Stimulated activated naive CD8-positive, alpha-beta T cell treated with anti-CD3 and anti-CD28 coated beads, Interleukin-15, amount 100 ng/mL, for 72 hours (primary cell): Measurements from ENCODE around the gene INSYN1.

ENCODE experiments used
- ATAC-seq: fragments of 150-1000 bp; cut with Tn5 transposase; 2 replicates; pipeline ENCODE4 v1.10.0; 2021; ENCODE audit warnings: mild to moderate bottlenecking, moderate library complexity
- DNase-seq, 2 donors: peaks; one replicate each; pipeline ENCODE4 v3.0.0; 2021 to 2022
- H3K27ac Mint-ChIP-seq, 2 donors: one replicate each; pipeline ENCODE4 v1.8.0; 2022; ENCODE audit warnings: mild to moderate bottlenecking in 2 of 2, mixed read lengths in 2 of 2, moderate library complexity in 2 of 2
- H3K27me3 Mint-ChIP-seq: one replicate; pipeline ENCODE4 v1.8.0; 2022; ENCODE audit warnings: mixed read lengths
- H3K4me1 Mint-ChIP-seq: one replicate; pipeline ENCODE4 v1.8.0; 2022; ENCODE audit warnings: mild to moderate bottlenecking, mixed read lengths
- H3K4me3 Mint-ChIP-seq, 2 donors: one replicate each; pipeline ENCODE4 v1.8.0; 2022; ENCODE audit warnings: mild to moderate bottlenecking in 2 of 2, mixed read lengths in 2 of 2, moderate library complexity in 1 of 2
- H3K9me3 Mint-ChIP-seq, 2 donors: one replicate each; pipeline ENCODE4 v1.8.0; 2022; ENCODE audit warnings: mixed read lengths in 2 of 2

INSYN1 gene

GRCh38 chr15:73756947-73757513 lies 3.9 kb upstream of the INSYN1 start:
- ATAC-seq, result no peak
- H3K9me3 Mint-ChIP-seq, result no peaks in the 10 kb centered on the region
- H3K27me3 Mint-ChIP-seq, result peaks cover 33% of the 10 kb centered on the region
- no peaks in the 10 kb centered on the region for H3K4me1 Mint-ChIP-seq
- H3K4me3 Mint-ChIP-seq, result no peak overlapping the region
- no peak for DNase-seq
- no peak overlapping the region for H3K27ac Mint-ChIP-seq

- Mint-ChIP-seq H3K27ac (no peak overlapping the region), H3K27me3 (peaks cover 37% of the 10 kb centered on the region), H3K4me3 (no peak overlapping the region), H3K4me1 (no peaks in the 10 kb centered on the region), H3K9me3 (no peaks in the 10 kb centered on the region)
- no peak for DNase-seq
- no peak for ATAC-seq
These were observed 3.2 kb upstream of the INSYN1 start for GRCh38 chr15:73756390-73756789.

- no peak overlapping the region for H3K4me3 Mint-ChIP-seq
- H3K9me3 Mint-ChIP-seq, result no peaks in the 10 kb centered on the region
- peaks cover 42% of the 10 kb centered on the region for H3K27me3 Mint-ChIP-seq
- no peak overlapping the region for H3K27ac Mint-ChIP-seq
- ATAC-seq (no peak), DNase-seq (no peak)
- H3K4me1 Mint-ChIP-seq, result no peaks in the 10 kb centered on the region
These were observed 2.8 kb upstream of the INSYN1 start for GRCh38 chr15:73755946-73756345.

GRCh38 chr15:73755481-73755880 lies 2.3 kb upstream of the INSYN1 start:
- Mint-ChIP-seq H3K27me3 (peaks cover 47% of the 10 kb centered on the region), H3K4me3 (no peak overlapping the region), H3K4me1 (no peaks in the 10 kb centered on the region), H3K9me3 (no peaks in the 10 kb centered on the region), H3K27ac (no peak overlapping the region)
- no peak for DNase-seq
- no peak for ATAC-seq

- no peak overlapping the region for H3K4me3 Mint-ChIP-seq
- no peak for ATAC-seq
- H3K4me1 Mint-ChIP-seq, result no peaks in the 10 kb centered on the region
- H3K9me3 Mint-ChIP-seq, result no peaks in the 10 kb centered on the region
- H3K27me3 Mint-ChIP-seq, result peaks cover 57% of the 10 kb centered on the region
- no peak for DNase-seq
- no peak overlapping the region for H3K27ac Mint-ChIP-seq
These were observed 1.3 kb upstream of the INSYN1 start for GRCh38 chr15:73754461-73754860.

GRCh38 chr15:73752806-73753193 lies 351 bp downstream of the INSYN1 start:
- Mint-ChIP-seq H3K27me3 (peaks cover 73% of the 10 kb centered on the region), H3K9me3 (no peaks in the 10 kb centered on the region), H3K4me1 (no peaks in the 10 kb centered on the region), H3K4me3 (no peak overlapping the region), H3K27ac (no peak overlapping the region)
- peak; percentile 21 for ATAC-seq
- no peak for DNase-seq

GRCh38 chr15:73751899-73752805 lies 999 bp downstream of the INSYN1 start:
- peak; percentile 26 for ATAC-seq
- no peak for DNase-seq
- H3K27me3 Mint-ChIP-seq, result peaks cover 80% of the 10 kb centered on the region

GRCh38 chr15:73751511-73751898 lies 1.6 kb downstream of the INSYN1 start:
- H3K27me3 Mint-ChIP-seq, result peaks cover 86% of the 10 kb centered on the region
- peak overlapping the region in 1 of 2 donors; percentile 60 for H3K4me3 Mint-ChIP-seq

More at GRCh38 chr15:73751899-73752805, 999 bp downstream of the INSYN1 start:
- H3K9me3 Mint-ChIP-seq, result no peaks in the 10 kb centered on the region
- no peak overlapping the region for H3K4me3 Mint-ChIP-seq
- H3K4me1 Mint-ChIP-seq, result no peaks in the 10 kb centered on the region
- no peak overlapping the region for H3K27ac Mint-ChIP-seq

GRCh38 chr15:73750951-73751350 lies 2.2 kb downstream of the INSYN1 start:
- Mint-ChIP-seq H3K9me3 (no peaks in the 10 kb centered on the region), H3K4me3 (no peak overlapping the region), H3K27me3 (peaks cover 87% of the 10 kb centered on the region), H3K4me1 (no peaks in the 10 kb centered on the region), H3K27ac (no peak overlapping the region)
- no peak for DNase-seq
- ATAC-seq, result peak; percentile 37

More at GRCh38 chr15:73751511-73751898, 1.6 kb downstream of the INSYN1 start:
- DNase-seq, result no peak
- H3K27ac Mint-ChIP-seq, result no peak overlapping the region
- H3K9me3 Mint-ChIP-seq, result no peaks in the 10 kb centered on the region
- peak; percentile 5 for ATAC-seq
- H3K4me1 Mint-ChIP-seq, result no peaks in the 10 kb centered on the region

GRCh38 chr15:73750438-73750837 lies 2.7 kb downstream of the INSYN1 start:
- ATAC-seq (no peak), DNase-seq (no peak)
- no peak overlapping the region for H3K4me3 Mint-ChIP-seq
- H3K4me1 Mint-ChIP-seq, result no peaks in the 10 kb centered on the region
- H3K27me3 Mint-ChIP-seq, result peaks cover 83% of the 10 kb centered on the region
- no peak overlapping the region for H3K27ac Mint-ChIP-seq
- H3K9me3 Mint-ChIP-seq, result no peaks in the 10 kb centered on the region

GRCh38 chr15:73749971-73750370 lies 3.2 kb downstream of the INSYN1 start:
- Mint-ChIP-seq H3K4me3 (no peak overlapping the region), H3K9me3 (no peaks in the 10 kb centered on the region), H3K27me3 (peaks cover 83% of the 10 kb centered on the region), H3K4me1 (no peaks in the 10 kb centered on the region), H3K27ac (no peak overlapping the region)
- DNase-seq (no peak), ATAC-seq (no peak)

GRCh38 chr15:73749533-73749932 lies 3.6 kb downstream of the INSYN1 start:
- peaks cover 79% of the 10 kb centered on the region for H3K27me3 Mint-ChIP-seq
- H3K9me3 Mint-ChIP-seq, result no peaks in the 10 kb centered on the region
- ATAC-seq (no peak), DNase-seq (no peak)
- no peak overlapping the region for H3K27ac Mint-ChIP-seq
- H3K4me1 Mint-ChIP-seq, result no peaks in the 10 kb centered on the region
- no peak overlapping the region for H3K4me3 Mint-ChIP-seq

GRCh38 chr15:73748730-73749129 lies 4.4 kb downstream of the INSYN1 start:
- peaks cover 71% of the 10 kb centered on the region for H3K27me3 Mint-ChIP-seq
- DNase-seq, result no peak
- no peak for ATAC-seq
- H3K4me1 Mint-ChIP-seq, result no peaks in the 10 kb centered on the region
- no peak overlapping the region for H3K27ac Mint-ChIP-seq
- H3K4me3 Mint-ChIP-seq, result no peak overlapping the region
- H3K9me3 Mint-ChIP-seq, result no peaks in the 10 kb centered on the region

- DNase-seq, result no peak
- ATAC-seq, result no peak
- Mint-ChIP-seq H3K4me1 (no peaks in the 10 kb centered on the region), H3K4me3 (no peak overlapping the region), H3K27me3 (peaks cover 65% of the 10 kb centered on the region), H3K9me3 (no peaks in the 10 kb centered on the region), H3K27ac (no peak overlapping the region)
These were observed 5.1 kb downstream of the INSYN1 start for GRCh38 chr15:73747847-73748590.

GRCh38 chr15:73746883-73747282 lies 6.3 kb downstream of the INSYN1 start:
- DNase-seq, result no peak
- Mint-ChIP-seq H3K4me3 (no peak overlapping the region), H3K27me3 (peaks cover 65% of the 10 kb centered on the region), H3K9me3 (no peaks in the 10 kb centered on the region), H3K4me1 (no peaks in the 10 kb centered on the region), H3K27ac (peak overlapping the region in 1 of 2 donors; percentile 77)
- ATAC-seq, result no peak

- DNase-seq, result no peak
- H3K27me3 Mint-ChIP-seq, result peaks cover 60% of the 10 kb centered on the region
- no peaks in the 10 kb centered on the region for H3K4me1 Mint-ChIP-seq
- H3K27ac Mint-ChIP-seq, result no peak overlapping the region
- H3K9me3 Mint-ChIP-seq, result no peaks in the 10 kb centered on the region
- no peak for ATAC-seq
- no peak overlapping the region for H3K4me3 Mint-ChIP-seq
These were observed 6.9 kb downstream of the INSYN1 start for GRCh38 chr15:73746261-73746660.
